SIG-M5 treated with dmso at 0.1 percent for 504 hours (cell line): Measurements from ENCODE around the gene PARP1.

Source experiments
- DNase-seq: peaks from one replicate; lab custom pipeline; 2025; ENCODE audit not compliant: unreplicated experiment; lab: John Stamatoyannopoulos, UW

PARP1 gene

GRCh38 chr1:226407199-226407496 is 745 bp downstream of the PARP1 start:
- DNase-seq = no peak

GRCh38 chr1:226406401-226406881 is 1.5 kb downstream of the PARP1 start:
- peak; percentile 77 for DNase-seq

GRCh38 chr1:226405411-226405988 is 2.4 kb downstream of the PARP1 start:
- peak; percentile 86 for DNase-seq

GRCh38 chr1:226404904-226405222 is 3.0 kb downstream of the PARP1 start:
- DNase-seq = no peak

- DNase-seq = no peak
These were observed 3.6 kb downstream of the PARP1 start for GRCh38 chr1:226404063-226404903.

GRCh38 chr1:226403201-226404034 is 4.5 kb downstream of the PARP1 start:
- DNase-seq = no peak

GRCh38 chr1:226402739-226403165 is 5.1 kb downstream of the PARP1 start:
- DNase-seq = no peak

- DNase-seq = no peak
These were observed 6.3 kb downstream of the PARP1 start for GRCh38 chr1:226401355-226402303.

GRCh38 chr1:226400519-226401354 is 7.2 kb downstream of the PARP1 start:
- DNase-seq = no peak

GRCh38 chr1:226397955-226398636 is 9.8 kb downstream of the PARP1 start:
- no peak for DNase-seq

GRCh38 chr1:226397011-226397926 is 10.6 kb downstream of the PARP1 start:
- DNase-seq = no peak

GRCh38 chr1:226395753-226396152 is 12.1 kb downstream of the PARP1 start:
- no peak for DNase-seq

GRCh38 chr1:226394462-226394861 is 13.4 kb downstream of the PARP1 start:
- DNase-seq = no peak

- no peak for DNase-seq
These were observed 17.2 kb downstream of the PARP1 start for GRCh38 chr1:226390681-226391080.

- DNase-seq = no peak
These were observed 19.8 kb downstream of the PARP1 start for GRCh38 chr1:226388131-226388530.

GRCh38 chr1:226384717-226385116 is 23.2 kb downstream of the PARP1 start:
- no peak for DNase-seq

- DNase-seq = no peak
These were observed 23.9 kb downstream of the PARP1 start for GRCh38 chr1:226384040-226384439.

GRCh38 chr1:226382030-226382429 is 25.9 kb downstream of the PARP1 start:
- no peak for DNase-seq
